IMR-90 (cell line): Measurements from ENCODE around the gene RASL11B. TPM values are rescaled to one million over a fixed set of nuclear protein-coding genes. Genes with fewer than 3 reads are reported as not detected.

Source experiments
- BHLHE40 ChIP-seq: fragments of 150-350 bp; IDR thresholded peaks from 2 replicates; pipeline ENCODE4 v1.6.1; 2016; ENCODE audit warnings: mild to moderate bottlenecking, low read depth, low read length
- CTCF ChIP-seq: conservative IDR thresholded peaks from 2 replicates; pipeline ENCODE4 v1.5.1; 2012; ENCODE audit warnings: mild to moderate bottlenecking, low read depth, low read length, improper control_type of control experiment
- polyA plus RNA-seq, 3 experiments: library from polyadenylated mRNA; depleted of rRNA; stranded (reverse); fragments of >200 nt; gene quantifications; 2 replicates each; pipeline ENCODE4 v1.2.3, GENCODE V29; 2012; ENCODE audit warnings: low replicate concordance in 1 of 3
- total RNA-seq: library from RNA; depleted of rRNA; stranded (reverse); fragments of >200 nt; gene quantifications from 2 replicates; pipeline ENCODE4 v1.2.3, GENCODE V29; 2012

Gene RASL11B
- total and polyA plus RNA-seq, 2 of the 4 experiments (the other 2 are of a cell fraction) = 0.18 to 0.31 TPM

- TF ChIP-seq CTCF (no peak), BHLHE40 (peak; percentile 45; the same call in 1 of the 2 replicates)
These were observed 37.3 kb upstream of the RASL11B start (continued) for GRCh38 chr4:52824603-52825459.
